Measurements from ENCODE around the gene SLC47A2.
A peak's percentile ranks its signal among the peaks of the same experiment; 100 is the strongest.

Gene SLC47A2

DNA sequence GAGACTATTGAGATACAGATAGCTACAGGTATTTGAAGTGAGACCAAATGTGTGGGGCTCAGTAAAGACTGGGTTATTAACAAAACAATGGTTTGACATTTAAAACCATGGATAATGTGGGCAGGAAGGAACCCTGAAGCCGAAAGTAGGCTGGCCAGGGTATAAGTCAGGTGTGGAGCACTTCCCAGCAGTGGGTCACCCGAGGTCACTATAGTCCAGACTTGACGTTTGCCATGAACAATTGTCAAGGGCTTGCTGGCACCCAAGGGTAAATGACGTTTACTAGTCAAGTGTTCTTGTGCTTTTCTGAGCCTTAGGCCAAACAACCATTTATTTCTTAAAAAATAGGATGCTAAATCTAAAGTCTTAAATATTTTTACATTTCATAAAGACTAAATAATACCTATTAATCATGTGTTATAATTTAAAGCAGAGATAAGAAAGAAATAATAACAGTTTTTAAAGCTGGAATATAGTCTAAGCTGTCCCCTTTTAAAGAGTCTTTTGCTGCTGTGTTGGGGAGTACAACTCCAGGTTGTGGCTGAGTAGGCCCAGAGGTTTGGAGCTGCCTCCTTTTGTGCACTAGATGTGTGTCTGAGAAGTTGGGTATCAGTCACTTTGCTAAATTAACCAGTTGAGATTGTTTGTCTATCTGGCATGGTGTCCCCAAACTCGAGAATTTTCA, 52.1 kb downstream of the SLC47A2 start:
- DNase-seq: no peak

DNA sequence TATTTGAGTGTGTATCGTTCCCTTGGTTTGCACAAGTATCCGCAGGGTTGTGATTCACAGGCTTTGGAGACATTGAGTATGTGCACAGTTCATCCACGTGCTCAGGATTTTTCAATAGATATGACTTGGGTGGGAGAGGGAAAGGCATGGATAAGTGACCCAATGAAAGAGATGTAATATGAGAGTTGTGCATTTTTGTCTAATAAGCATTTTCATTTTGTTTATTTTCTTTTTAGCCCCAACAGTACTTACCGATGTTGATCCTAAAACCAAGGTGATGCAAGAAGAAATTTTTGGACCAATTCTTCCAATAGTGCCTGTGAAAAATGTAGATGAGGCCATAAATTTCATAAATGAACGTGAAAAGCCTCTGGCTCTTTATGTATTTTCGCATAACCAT, 53.3 kb downstream of the SLC47A2 start:
- DNase-seq: no peak

- DNase-seq: no peak
Measured at GRCh38 chr17:19661121-19661520, 55.3 kb downstream of the SLC47A2 start.

DNA sequence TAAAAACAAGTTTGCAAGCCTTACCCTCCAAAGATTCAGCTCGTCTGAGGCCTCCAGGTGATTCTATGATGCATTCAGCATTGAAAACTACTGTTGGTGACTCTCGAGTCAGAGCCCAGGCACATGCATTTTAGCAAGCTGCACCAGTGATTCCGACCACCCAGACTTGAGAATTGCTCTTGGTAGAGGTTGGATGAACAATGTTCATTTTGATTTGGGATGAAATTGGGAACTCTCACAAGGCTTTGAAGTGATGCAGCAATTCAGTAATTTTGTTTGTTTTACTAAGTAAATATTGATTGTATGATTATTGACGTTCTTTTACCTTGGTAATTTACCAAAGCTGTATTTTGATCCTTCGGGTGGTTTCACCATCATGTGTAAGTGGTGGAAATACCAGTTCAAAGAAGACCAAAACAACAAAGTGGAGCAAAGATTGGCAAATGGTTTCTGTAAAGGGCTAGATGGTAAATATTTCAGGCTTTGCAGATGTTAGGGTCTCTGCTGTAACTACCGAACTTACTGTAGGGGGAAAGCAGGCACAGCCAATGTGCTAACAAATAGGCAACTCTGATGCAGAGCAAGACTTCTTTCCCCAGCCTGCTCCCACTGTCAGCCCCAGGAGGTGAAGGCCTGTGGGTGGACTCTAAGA, 56.0 kb downstream of the SLC47A2 start:
- DNase-seq: no peak

- DNase-seq: no peak
Measured at GRCh38 chr17:19659366-19660177, 56.8 kb downstream of the SLC47A2 start.

DNA sequence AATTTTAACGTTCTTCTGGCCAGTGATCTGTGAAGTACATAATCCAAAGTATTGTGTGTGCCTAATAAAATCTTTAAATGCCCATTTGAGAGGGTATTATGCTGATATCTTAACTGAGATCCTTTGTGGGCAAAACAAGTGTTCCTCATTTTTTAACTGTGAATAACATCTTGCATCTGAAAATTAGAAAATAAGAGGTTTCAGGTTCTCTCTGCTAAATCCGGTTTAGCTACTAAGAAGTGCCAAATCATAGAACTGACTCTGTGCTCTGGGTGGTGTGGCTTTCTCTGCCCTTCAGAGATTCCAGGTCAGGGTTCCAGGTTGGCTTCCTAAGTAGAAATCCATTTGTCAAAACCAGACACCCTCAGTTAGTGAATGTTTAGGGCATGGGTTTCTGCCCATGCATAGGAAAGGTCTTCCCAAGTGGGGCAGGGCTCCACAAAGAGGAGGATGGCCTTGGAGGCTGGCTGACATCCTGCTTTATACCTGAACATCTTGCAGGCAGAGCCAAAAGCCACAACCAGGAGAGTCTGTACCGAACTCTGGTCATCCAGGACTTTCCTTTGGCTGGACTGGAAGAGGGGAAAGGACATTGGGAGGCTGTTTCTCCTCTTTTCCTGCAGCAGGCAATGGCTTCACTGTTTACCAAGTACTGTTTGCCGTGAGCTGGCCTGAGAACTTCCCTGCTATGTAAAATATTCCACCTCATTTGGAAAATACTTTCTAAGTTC, 59.4 kb downstream of the SLC47A2 start:
- no peak for DNase-seq

DNA sequence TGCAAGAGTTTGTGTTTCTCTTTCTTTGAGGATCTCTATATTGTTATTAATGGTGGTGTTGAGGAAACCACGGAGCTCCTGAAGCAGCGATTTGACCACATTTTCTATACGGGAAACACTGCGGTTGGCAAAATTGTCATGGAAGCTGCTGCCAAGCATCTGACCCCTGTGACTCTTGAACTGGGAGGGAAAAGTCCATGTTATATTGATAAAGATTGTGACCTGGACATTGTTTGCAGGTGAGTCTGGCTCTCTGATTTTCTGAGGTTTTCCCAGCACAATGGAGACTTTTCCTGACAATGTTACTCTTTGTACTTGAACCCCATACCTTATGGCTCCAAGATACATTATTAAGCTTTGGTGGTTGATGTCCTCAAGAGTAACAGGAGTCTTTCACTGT, 60.0 kb downstream of the SLC47A2 start:
- DNase-seq: no peak

- DNase-seq: no peak
Measured at GRCh38 chr17:19654896-19655295, 61.5 kb downstream of the SLC47A2 start.

- DNase-seq: no peak
Measured at GRCh38 chr17:19654342-19654886, 62.0 kb downstream of the SLC47A2 start.

- no peak for DNase-seq
Measured at GRCh38 chr17:19652595-19652994, 63.8 kb downstream of the SLC47A2 start.

DNA sequence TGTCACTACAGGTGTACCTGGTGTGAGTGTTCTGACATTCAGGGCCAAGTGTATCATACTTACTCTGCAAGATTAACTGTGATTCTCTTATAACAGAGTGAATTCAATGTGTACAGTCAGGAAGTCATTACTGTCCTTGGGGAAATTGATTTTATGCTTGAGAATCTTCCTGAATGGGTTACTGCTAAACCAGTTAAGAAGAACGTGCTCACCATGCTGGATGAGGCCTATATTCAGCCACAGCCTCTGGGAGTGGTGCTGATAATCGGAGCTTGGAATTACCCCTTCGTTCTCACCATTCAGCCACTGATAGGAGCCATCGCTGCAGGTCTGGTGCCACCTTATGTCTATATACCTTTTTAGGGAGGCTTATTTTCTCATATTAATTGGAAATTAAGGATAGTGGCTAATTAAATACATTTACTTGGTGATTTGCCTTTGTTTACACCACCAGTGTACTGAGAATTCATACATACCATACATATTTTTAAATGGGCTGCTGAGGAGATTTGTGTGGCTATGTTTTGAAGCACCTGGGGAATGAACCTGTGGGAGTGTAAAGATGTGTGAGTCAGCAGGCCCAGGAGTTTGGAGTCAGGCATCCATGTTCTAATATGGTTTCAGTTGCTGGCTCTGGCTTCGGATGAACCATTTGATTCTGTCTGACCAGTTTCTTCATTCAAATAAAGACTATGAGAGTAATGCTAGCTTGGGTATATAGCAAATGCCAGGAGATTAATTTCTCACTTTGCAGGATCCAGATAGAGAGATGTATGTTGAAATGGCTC, 64.7 kb downstream of the SLC47A2 start:
- no peak for DNase-seq

GRCh38 chr17:19650826-19651225, 65.6 kb downstream of the SLC47A2 start:
- no peak for DNase-seq

GRCh38 chr17:19649274-19649541, 67.2 kb downstream of the SLC47A2 start:
- no peak for DNase-seq

- DNase-seq: peak; percentile 95 to 96
Measured at GRCh38 chr17:19648475-19649273, 67.7 kb downstream of the SLC47A2 start, which contains the start of gene ALDH3A2. ALDH3A2 (plus strand) TSS chr17:19648751; CDS start chr17:19648972, 221 bp downstream.

GRCh38 chr17:19647697-19648474, 68.5 kb downstream of the SLC47A2 start:
- DNase-seq: peak; percentile 37 to 52

GRCh38 chr17:19646788-19647696, 69.3 kb downstream of the SLC47A2 start:
- DNase-seq: peak in 1 of 2 experiments; percentile 13

DNA sequence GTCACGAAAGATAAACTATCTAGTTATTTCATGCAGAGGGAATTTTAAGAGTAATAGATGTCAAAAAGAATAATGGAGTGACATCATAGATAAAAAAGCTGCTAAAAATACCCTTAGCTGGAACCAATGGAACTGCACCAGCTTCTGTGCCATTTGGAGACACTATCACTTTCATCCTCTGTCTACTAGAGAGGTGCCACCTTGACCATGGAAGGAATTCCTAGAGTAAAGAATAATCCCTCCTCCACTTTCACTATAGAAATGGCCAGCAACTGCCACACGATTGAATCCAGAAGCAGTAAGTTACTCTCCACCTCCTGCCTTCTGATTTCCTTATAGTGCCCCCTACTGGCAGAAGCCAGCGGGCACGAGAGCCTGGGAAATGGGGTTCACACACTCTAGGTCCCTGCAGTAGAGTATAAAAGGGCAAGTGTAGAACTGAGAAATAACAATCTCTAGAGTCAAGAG, 70.6 kb downstream of the SLC47A2 start:
- DNase-seq: peak; percentile 65 to 72

DNA sequence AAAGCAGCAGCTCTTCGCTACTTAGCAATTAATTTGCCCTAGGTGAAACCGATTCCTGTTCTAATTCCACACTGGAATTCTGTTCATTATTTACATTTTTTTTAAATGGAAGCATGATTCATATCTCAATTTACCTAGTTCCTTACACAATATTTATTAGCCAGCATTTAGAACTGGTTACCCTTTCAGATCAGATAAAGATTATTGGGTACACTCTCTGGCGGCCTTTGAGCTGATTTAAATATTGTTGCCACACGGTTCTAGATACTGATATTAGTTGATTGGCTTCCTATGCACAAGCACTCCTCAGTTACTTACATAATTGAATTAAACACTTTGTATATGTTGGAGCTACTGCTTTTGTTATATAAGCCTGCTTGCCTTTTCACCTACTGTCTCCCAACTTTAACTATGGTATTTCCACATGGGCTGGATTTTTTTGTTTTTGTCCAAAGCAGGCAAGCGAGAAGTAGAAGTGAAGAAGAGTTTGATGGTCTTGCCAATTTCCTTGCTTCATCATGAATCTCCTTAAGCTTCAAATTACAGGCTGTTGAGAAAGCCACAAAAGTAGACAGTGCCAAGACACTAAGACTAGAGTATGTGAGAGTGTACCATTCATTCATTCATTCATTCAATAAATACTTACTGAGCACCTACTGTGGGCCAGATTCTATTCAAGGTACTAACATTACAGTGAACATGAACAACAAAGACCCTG, 71.7 kb downstream of the SLC47A2 start:
- DNase-seq: no peak

All from activated CD4-positive, alpha-beta T cell treated with anti-CD3 and anti-CD28 coated beads, Interleukin-2, amount 50 U/mL, for 48 hours (primary cell).